GM19035 (cell line): ENCODE data around the gene DLEU7.

ENCODE experiments used
- ATAC-seq: cut with Tn5 transposase; IDR thresholded peaks from one replicate; pipeline ENCODE4 v1.9.1; 2021; ENCODE audit not compliant: unreplicated experiment

The DLEU7 gene

DNA sequence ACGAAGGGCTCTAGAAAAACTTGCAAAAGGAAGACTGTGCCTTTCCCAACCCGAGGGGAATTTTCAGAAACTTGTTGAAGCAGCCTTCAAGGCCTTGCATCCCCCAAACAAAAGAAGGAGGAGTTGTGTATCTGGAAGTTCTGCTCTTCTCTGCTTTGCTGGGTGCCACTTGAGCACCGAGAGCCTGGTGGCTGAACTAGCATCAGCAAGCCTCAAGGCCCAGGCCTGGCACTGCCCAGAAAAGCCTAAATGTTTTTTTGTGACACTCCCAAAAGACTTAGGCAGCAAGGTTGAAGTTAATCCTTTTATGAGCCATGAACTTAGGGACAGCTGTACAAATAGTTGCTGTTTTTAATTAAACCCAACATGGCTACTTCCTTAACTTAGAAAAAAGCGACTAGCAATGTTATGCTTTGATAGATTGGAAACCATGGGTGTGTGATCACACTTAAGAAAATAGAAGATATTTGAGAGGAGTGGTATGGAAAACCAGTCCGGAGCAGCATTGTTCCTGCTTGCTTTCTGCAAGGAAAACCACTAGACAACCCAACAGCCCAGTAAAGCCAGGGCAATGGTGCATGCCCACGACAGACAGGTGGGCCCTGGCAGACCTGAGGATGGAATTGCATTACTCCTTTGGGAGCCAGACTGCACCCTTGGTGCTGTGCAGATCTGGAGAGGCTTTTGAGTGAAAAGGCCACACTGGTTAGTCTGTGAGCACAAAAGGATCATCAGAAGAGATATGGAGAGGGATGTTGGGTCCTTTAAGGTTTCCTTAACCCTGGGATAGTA is 788 bp upstream of the DLEU7 start:
- no peak for ATAC-seq

DNA sequence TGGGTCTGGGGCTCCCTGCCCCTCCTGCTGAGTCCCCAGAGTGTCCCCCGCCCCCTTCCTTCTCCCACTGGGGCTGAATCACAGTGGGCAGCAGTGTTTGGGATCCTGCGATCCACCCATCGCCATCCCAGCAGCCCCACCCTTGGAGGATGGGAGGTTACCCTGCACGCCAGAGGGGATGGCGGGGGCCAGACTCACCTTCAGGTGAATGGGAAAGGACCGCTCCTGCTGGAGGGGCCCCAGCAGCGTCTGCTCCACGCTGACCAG is 569 bp downstream of the DLEU7 start:
- no peak for ATAC-seq

DNA sequence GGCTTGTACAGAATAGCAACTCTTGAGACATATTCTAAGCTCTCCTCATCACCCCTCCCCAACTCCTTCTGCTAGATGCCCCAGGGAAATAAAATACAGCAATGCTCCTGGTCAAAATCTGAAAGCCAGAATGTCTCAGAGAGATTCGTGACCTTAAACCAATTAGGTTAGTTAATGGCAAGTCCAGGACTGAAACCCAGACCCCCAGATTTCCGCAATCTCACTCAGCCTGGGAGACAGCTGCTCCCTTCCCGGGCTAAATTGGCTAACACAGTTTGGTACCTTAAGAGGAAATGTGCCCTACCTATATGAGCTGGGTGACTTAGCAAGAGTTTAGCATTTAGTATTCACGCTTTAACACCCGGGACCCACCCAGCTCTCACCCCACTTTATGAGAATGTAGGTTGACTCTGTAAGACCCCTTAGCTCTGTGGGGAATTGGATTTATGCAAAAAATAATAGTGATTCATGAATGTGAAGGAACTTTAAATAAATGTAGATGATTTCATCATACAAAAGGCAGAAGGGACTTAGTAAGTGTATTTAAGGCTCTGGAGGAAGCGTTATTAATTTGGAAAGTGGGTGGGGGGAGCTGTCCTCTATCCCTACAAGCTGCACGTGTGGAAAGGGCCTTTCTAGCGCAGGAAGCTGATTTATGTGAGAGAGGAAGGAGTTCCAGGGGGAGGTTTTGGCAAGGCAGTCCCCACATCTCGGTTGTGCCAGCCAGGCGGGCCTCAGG is 1.1 kb downstream of the DLEU7 start:
- no peak for ATAC-seq

DNA sequence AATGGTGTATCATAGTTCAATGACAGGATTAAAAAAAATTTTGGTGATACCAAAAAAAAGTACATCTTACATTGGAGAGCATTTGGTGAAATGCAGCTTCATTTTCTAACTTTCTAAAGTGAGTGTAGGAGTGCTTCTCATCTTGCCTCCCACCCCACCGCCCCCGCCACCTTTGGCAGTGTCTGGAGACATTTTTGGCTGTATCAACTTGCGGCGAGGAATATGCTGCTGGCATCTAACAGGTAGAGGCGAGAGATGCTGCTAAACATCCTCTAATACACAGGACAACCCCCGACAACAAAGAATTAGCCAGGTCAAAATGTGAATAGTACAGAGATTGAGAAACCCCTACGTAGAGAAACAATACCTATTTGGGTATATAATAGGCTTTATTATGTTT is 1.7 kb downstream of the DLEU7 start:
- ATAC-seq = no peak

DNA sequence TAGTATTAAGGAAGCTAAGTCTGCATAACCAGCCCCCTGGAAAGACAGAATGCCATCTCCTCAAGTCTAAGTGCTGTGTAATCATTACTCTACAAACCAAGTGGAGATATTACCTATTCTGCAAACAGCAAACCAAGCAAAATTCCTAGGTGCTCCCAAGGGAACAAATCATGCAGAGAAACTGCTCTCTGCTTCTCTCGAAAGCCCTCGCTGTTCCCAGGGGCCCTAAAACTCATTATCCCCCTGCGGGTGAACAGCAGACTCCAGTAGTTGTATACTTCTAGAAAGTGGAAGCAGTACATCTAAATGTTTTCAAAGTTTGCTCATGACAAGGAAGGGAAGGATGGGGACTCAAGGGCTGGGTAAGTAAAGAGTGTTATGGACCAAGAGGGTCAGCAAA is 3.2 kb downstream of the DLEU7 start:
- no peak for ATAC-seq

DNA sequence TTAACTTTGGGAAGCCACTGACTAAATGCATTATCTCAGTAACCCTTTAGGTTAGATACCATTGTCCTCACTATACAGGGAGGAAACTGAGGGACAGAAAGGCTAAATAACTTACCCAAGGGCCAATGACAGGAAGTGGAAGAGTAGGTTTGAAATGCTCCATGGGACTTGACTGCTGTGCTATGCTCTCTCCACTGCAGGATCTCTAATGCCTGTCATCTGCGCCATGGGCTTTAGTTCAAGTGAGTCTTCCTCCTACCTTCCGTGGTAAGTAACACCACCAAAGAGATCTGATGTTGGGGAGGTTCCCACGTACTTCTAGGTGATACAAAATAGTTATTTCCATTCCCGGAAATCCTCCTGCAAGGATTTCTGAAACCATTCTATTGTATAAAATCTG is 3.7 kb downstream of the DLEU7 start:
- ATAC-seq = no peak

DNA sequence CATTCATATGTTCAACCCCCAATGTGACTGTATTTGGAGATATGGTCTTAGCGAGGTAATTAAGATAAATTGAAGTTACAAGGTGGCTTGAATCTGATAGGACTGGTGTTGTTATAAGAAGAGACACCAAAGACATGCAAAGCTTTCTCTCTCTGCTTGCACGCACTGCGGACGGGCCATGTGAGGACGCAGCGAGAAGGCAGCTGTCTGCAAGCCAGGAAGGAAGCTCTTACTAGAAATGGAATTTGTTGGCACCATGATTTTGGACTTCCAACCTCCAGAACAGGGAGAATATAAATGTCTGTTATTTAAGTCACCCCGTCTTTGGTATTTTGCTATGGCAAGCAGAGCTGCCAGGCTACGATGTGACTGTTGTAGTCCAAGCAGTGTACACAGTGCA is 4.8 kb downstream of the DLEU7 start:
- no peak for ATAC-seq

DNA sequence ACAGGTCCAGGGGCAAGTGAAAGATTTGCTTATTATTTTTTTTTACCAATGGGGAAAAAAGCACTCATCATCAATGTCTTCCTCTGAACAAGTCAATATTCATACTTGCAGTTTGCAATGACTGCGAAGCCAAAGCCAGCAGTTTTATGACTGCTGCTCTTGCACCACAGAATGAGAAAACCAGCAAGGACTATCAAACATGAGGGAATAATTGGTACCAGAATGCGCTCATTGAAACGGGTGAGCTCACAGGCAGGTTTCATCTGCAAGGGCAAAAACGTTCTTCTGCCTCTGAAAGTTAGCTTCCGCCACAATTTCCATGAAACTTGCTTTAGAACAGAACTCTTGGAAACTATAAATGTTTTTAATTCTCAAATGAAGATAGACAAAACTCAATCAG is 5.5 kb downstream of the DLEU7 start:
- no peak for ATAC-seq

DNA sequence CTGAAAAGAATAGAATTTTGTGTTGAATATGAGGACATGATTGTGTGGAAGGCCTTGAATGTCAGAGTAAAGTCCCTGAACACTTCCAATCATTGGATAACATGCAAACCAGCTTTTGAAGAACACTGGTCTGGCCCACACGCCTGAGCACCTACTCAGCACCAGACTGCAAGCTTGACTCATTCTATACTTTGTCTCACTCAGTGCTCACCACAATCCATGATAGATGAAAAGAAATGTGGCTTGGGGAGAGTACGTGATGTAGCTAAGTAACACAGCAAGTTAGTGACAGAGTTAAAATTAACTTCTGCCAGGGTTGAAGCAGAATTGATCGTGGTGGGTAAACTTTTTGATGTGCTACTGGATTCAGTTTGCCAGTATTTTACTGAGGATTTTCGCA is 12.0 kb downstream of the DLEU7 start:
- ATAC-seq = no peak

DNA sequence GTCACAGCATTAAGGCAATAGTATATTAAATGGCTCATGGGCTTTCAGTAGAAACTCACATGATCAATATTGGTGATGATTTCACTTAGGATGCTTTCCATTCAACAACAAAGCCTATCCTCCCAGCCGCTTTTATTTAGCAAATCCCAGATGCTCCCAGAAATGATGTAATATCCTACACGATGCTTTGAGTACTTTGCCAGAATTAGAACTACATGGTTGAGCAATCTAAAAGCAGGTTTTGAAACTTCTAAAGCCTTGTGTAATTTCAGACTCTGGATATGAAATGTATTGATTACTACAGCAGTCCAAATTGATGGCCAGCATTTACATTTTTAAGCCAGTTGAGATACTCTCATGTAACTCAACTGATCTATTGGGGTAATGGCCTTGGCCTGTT is 13.6 kb downstream of the DLEU7 start:
- ATAC-seq = no peak

DNA sequence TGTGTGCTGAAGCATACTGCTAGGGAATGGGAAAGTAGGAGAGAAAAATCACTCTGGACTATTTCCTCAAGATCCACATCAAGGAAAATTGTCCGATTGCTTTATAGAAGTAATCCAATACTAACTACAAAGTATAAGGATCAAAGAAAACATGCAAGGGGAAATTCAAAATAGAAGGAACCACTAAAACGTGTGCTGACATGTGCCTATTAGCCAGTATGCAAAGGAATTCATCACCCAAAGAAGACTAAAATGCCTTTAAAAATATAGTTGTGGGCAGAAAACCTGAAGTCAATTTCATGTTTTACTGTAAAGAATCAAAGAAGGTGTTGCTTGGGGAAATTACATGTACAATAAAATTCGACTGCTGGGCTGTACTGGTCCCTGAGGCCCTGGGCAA is 14.3 kb downstream of the DLEU7 start:
- ATAC-seq = no peak

DNA sequence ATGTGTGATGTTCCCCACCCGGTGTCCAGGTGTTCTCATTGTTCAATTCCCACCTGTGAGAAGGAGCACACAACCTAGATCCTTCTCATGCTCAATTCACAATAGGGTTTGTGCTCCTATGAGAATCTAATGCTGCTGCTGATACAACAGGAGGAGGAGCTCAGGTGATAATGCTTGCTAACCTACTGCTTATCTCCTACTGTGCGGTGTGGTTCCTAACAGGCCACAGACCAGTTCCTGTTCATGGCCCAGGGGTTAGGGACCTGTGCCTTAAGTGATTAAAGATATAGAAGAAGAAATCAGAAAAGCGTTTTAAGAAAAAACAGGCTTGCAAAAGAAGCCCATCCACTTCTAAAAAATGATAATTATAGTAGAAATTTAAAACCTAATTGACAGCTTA is 17.5 kb downstream of the DLEU7 start:
- ATAC-seq = no peak

DNA sequence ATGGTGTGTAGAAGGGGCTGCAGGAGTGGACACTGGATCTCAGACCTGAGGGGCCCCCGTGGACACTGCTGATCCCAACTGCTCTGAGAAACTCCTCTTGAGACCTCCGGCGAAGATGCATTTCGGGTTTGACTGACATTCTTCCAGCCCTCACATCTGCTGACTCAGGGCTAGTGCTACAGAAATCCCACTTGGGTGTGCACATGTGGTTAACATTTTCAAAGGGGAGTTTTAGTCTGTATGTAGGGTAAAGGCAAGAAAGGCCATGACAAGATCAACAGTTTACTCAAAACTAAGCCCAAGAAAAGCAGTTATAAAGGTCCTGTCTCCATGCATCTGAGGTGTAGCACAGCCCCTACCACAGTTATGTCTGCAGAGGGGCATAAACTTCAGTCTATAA is 31.2 kb downstream of the DLEU7 start:
- ATAC-seq = no peak

DNA sequence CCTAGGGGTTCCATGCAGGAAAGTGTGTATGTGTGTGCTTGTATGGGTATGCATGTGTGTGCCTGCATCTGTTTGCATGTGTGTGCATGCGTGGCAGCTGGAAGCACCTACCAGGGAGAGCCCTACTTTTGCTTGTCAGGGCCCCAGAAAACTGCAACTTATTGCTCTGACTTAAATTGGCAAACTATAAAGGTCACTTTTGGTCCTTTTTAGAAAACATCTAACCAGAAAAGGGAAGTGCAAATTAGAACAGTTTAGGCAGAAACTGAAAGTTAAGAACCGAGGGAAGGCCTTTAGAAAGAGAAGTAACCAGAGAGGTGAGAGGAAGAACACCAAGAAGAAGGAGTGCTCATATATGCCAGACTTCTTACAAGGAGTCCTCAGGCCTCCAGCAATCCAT is 32.5 kb downstream of the DLEU7 start:
- ATAC-seq = peak; percentile 91

DNA sequence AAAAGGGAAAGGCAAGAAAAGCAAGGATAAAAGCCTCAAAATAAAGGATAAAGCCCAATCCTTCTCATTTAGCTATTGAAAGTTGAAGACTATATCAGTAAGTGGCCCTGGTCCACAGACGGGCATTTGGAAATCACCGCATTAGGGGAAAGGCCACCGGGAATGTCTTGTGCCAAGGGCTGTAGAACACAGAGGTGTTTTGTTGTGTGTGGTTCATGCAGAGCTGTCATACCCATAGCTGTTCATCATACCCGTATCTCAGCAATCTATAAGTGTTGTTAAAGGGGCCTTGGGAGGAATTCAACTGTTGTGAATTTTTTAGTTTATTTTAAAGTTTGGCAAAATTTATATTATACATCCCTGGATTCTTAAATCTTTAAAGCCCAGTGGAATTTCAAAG is 33.0 kb downstream of the DLEU7 start:
- no peak for ATAC-seq

DNA sequence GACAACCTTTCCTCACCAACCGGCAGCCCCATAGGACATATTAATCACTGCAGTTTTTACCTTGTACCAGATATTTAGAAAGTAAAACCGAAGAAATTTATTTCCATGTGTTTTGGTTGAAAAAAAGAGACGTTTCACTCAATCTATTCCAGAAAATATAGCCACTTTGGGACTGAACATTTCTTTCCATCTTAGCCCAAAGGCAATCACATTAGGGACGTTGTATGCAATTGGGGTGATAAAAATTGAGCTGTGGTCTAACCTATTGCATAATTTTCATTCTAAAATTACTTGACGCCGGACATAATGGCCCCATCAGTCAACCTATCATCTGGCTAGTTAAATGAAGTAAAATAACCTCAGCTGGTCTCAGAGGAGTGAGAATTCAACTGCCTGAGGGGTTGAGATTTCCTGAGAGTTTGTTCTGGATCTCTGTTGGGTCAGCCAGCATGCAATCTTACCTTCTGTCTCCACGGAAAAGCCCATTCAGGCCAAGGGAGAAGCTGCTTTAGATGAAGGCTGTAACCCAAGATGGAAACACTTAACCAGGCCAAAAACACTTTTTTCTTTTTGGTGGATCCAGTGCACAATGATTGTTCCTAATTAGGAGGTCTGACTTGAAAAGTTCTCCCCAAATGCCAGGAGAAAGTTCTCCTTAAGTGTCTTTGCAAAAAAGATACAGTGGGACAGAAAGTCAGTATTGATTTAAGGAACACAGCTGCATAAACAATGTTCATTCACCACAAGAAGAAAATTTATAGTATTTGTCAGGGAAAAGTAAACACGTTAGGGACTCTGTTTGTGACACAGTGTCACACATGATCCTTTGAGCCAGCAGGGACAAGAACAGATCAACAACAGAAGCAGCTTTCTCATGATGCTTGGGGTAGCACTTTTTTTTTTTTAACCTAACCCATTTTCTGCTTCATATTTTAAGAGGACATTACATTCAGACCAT is 34.1 kb downstream of the DLEU7 start:
- ATAC-seq = no peak

DNA sequence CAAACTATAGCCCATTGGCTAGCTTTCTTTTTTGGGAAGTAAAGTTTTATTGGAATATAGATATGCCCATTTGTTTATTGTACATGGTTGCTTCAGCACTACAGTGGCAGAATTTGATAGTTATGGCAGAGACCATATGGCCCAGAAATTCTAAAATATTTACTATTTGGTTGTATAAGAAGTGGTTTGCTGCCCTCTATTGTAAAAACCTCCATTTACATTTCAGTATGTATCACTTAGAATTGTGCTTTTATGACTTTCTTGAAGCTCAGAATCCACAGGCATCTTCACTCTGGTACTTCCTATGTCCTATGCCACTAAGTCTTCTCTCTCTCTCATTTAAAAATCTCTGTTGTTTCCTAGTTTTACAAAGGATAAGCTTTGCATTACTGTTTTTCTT is 37.7 kb downstream of the DLEU7 start:
- ATAC-seq = no peak

DNA sequence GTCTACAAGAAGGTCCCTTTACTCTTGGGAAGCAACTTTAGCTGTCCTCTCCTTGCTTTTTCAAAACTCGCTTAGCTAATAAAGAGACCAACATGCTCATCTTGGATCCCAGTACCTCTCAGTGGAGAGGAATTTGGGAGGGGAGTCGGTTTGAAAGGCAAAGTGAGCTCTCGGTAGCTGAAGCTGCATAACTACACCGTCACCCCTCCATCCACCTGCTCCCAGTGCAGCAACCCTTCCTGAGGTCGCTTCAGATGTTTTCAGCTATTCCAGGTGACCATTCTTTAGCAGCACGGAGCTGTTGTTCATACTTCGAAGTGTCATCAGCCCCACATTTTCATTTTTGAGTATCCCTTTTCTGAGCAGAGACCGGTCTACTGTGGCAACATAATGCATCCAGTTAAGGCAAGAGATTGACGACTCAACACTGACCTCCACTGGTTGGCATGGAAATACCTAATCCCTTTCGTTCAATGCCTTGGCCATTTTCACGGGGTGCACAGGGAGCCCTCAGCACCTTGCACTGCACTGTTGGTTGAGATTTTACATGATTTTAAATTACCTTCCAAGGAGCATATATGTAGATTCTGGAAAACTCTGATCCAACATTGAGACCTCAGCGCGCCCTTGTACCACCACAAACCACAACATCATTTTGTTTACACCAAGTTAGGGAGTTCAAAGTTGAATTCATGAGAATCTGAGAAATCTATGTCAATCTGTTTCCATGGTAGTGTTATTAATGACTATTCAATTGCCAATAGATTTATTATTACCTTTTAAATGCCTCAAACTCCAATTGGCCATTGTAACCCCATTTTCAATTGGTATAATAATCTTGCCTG is 42.2 kb downstream of the DLEU7 start:
- ATAC-seq = peak; percentile 91

DNA sequence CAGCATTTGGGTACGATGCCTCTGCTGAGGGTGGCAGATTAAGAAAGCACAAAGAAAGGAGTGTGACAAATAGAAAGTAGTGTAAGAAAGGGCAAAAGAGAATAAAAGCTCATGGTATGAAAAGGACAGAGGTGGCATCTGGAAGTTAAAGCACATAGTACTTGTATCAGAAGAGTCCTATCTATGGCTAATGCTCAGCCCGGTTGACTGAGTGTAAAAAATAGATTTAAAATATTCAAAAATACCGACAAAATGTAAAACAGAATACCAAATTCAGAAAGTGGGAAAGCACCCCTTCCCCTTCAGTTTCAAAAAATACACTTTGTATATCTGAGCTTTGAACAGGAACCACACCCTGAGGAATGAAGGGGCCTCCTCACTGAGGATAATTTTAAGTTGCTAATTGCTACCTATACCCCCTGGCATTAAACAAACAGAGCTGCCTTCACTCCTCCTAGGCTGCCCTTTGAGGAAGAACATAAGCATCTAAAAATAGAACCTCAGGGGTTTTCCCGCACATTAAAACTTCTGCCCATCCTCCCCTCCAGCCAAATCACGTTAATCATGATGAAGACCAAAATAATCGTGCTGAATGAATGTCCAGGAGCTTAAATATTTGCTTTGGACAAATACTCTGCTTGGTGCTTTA is 43.3 kb downstream of the DLEU7 start:
- ATAC-seq = no peak

DNA sequence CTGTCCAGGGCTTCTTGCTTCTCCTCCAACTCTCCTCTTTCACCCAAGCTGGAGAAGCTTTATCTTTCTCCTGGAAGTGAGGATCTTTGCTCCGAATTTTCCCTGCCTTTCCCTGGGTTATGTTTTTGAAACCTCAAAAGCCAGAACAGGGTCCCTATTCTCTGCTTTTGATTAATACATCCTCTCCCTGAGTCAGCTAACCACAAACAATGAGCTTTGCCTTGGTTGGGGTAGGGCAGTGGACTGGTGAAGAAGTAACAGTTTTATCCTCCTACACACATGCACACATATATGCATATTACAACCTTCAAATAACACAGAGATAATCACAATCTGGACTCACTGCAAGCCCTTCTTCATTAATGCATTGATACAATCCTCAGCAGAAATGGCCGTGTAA is 44.6 kb downstream of the DLEU7 start:
- no peak for ATAC-seq
